K562 (cell line): Measurements from ENCODE around the gene IL1RL1. TPM values are rescaled to one million over a fixed set of nuclear protein-coding genes. Genes with fewer than 3 reads are reported as not detected.

Source experiments
- ATAC-seq: fragments of 200-7000 bp; cut with Tn5 transposase; 3 replicates; pipeline ENCODE4 v1.9.1; 2020; ENCODE audit warnings: moderate library complexity
- BruUV-seq: library from RNA; stranded (reverse); fragments of 400-500 nt; replicated peaks from 2 replicates; lab custom pipeline; 2021; lab: Mats Ljungman, UMichigan
- CTCF ChIA-PET: fragments of 300-600 bp; formaldehyde crosslinking; extraction: SDS; loops from one replicate; lab custom pipeline; 2021; ENCODE audit warnings: low intra/inter-chr PET ratio; lab: Yijun Ruan, JAX
- POLR2A ChIA-PET: fragments of 300-600, 350-650 bp; sonication (Branson Sonifier 250); formaldehyde crosslinking; extraction: SDS; loops from one replicate; lab custom pipeline; 2021; ENCODE audit warnings: antibody characterized with exemption, inconsistent platforms; lab: Yijun Ruan, JAX
- DNase-seq, 4 experiments: peaks; one replicate each; pipeline versions ENCODE4 v3.0.0 to v3.0.0-alpha.2; 2011 to 2018; ENCODE audit warnings: low spot score in 3 of 4, mixed read lengths in 3 of 4; ENCODE audit errors: extremely low read depth in 1 of 4
- FAIRE-seq: peaks from 2 replicates; lab custom pipeline; 2011; peaks lifted over from hg19 to GRCh38; lab: Jason Lieb, UNC
- H2AFZ ChIP-seq: 2 replicates; pipeline ENCODE4 v1.6.0; 2011; ENCODE audit warnings: low read depth, low read length, control low read depth, inconsistent platforms
- H3K27ac ChIP-seq: fragments of 200-600 bp; 3 replicates; pipeline ENCODE4 v1.8.0; 2011; ENCODE audit warnings: low read depth, mild to moderate bottlenecking, control low read depth, inconsistent platforms, low read length, moderate library complexity, mixed read lengths; ENCODE audit errors: extremely low read depth
- H3K27me3 ChIP-seq, 2 experiments: fragments of 300-600 bp in 1 of 2; 2 replicates in 1 of 2; 3 replicates in 1 of 2; pipeline versions ENCODE4 v1.6.0 to v1.8.0; 2011; ENCODE audit warnings: inconsistent platforms in 2 of 2, low read length in 2 of 2, mild to moderate bottlenecking in 1 of 2, mixed read lengths in 1 of 2, moderate library complexity in 1 of 2; ENCODE audit not compliant: control insufficient read depth in 2 of 2, insufficient read depth in 2 of 2
- H3K36me3 ChIP-seq: fragments of 300-600 bp; 3 replicates; pipeline ENCODE4 v1.8.0; 2011; ENCODE audit warnings: mild to moderate bottlenecking, low read length, inconsistent platforms; ENCODE audit not compliant: control insufficient read depth, insufficient read depth
- H3K4me1 ChIP-seq, 2 experiments: fragments of 200-600 bp in 1 of 2; replicated peaks in 1 of 2; 2 replicates in 1 of 2; 3 replicates in 1 of 2; pipeline versions ENCODE4 v1.5.1 to v1.8.0; 2011; ENCODE audit warnings: inconsistent platforms in 2 of 2, low read length in 2 of 2, mild to moderate bottlenecking in 1 of 2, mixed read lengths in 1 of 2, moderate library complexity in 1 of 2; ENCODE audit not compliant: control insufficient read depth in 2 of 2, insufficient read depth in 2 of 2
- H3K4me2 ChIP-seq: 2 replicates; pipeline ENCODE4 v1.6.1; 2011; ENCODE audit warnings: low read length, control low read depth, inconsistent platforms, mixed read lengths; ENCODE audit not compliant: insufficient read depth
- H3K4me3 ChIP-seq: fragments of 200-600 bp; sonication (generic), shearing (Covaris generic); 2 replicates; pipeline ENCODE4 v1.5.1; 2016; ENCODE audit warnings: control low read depth, inconsistent platforms
- H3K79me2 ChIP-seq: fragments of 200-600 bp; 3 replicates; pipeline ENCODE4 v1.8.0; 2011; ENCODE audit warnings: low read length, inconsistent platforms; ENCODE audit not compliant: control insufficient read depth, insufficient read depth
- H3K9ac ChIP-seq, 2 experiments: 2 replicates each; pipeline versions ENCODE4 v1.6.0 to v1.6.1; 2011; ENCODE audit warnings: low read depth in 2 of 2, low read length in 2 of 2, control low read depth in 1 of 2, inconsistent platforms in 1 of 2, mild to moderate bottlenecking in 1 of 2, mixed read lengths in 1 of 2; ENCODE audit not compliant: insufficient read depth in 1 of 2
- H3K9me1 ChIP-seq: one replicate; pipeline ENCODE4 v1.6.0; 2011; ENCODE audit warnings: inconsistent platforms, mild to moderate bottlenecking, low read length, moderate library complexity; ENCODE audit not compliant: control insufficient read depth, insufficient read depth
- H3K9me3 ChIP-seq: replicated peaks from 2 replicates; pipeline ENCODE4 v1.5.1; 2011; ENCODE audit warnings: low read depth, low read length, inconsistent platforms; ENCODE audit not compliant: control insufficient read depth, insufficient read depth
- H4K20me1 ChIP-seq: replicated peaks from 2 replicates; pipeline ENCODE4 v1.6.1; 2011; ENCODE audit warnings: low read length, inconsistent platforms, mixed read lengths; ENCODE audit not compliant: control insufficient read depth, insufficient read depth
- C11orf30 ChIP-seq: fragments of 450-650 bp; IDR thresholded peaks from 2 replicates; pipeline ENCODE4 v1.6.1; 2016; ENCODE audit warnings: low read depth, mild to moderate bottlenecking
- EGR1 ChIP-seq: fragments of 450-650 bp; conservative IDR thresholded peaks from 2 replicates; pipeline ENCODE4 v1.6.1; 2017; ENCODE audit warnings: mild to moderate bottlenecking
- HBP1 ChIP-seq: fragments of 450-650 bp; formaldehyde crosslinking; IDR thresholded peaks from 2 replicates; pipeline ENCODE4 v1.4.0; 2022; ENCODE audit warnings: missing genetic modification characterization
- MAFG ChIP-seq: fragments of 450-650 bp; conservative IDR thresholded peaks from 2 replicates; pipeline ENCODE4 v1.6.1; 2016; ENCODE audit warnings: missing genetic modification characterization, missing compliant biosample characterization
- ZNF316 ChIP-seq: fragments of 450-650 bp; IDR thresholded peaks from 2 replicates; pipeline ENCODE4 v1.6.1; 2016
- ZNF764 ChIP-seq: fragments of 250-450 bp; sonication (Bioruptor Pico); IDR thresholded peaks from 2 replicates; pipeline ENCODE4 v1.4.0; 2020; ENCODE audit warnings: low read depth, mild to moderate bottlenecking, moderate library complexity
- WGBS: fragments of 100-300 bp; shearing (Covaris generic); methylation state at CpG from one replicate; pipeline ENCODE4 v1.1.6; 2016; ENCODE audit warnings: low coverage, mixed read lengths; ENCODE audit not compliant: insufficient coverage; ENCODE audit errors: missing lambda C conversion rate; 5-methylcytosine and 5-hydroxymethylcytosine counted together
- in situ Hi-C: fragments of 300-500 bp; cut with MboI; formaldehyde crosslinking; loops from 4 replicates; pipeline ENCODE4 v1.15.0; 2018; ENCODE audit warnings: inconsistent platforms, mixed read lengths
- intact Hi-C: fragments of 100-400 bp; cut with micrococcal nuclease; formaldehyde crosslinking; loops from 2 replicates; pipeline ENCODE4 v1.14.2; 2022
- polyA plus RNA-seq, 8 experiments: library from polyadenylated mRNA; depleted of rRNA in 4 of 8; stranded (reverse) in 5 of 8; unstranded in 3 of 8; fragments of >200 nt; fragmentation: Nextera tagmentation in 2 of 8; fragmentation: Illumina TruSeq in 1 of 8; extraction: Ambion mirVana in 2 of 8; extraction: Trizol in 1 of 8; gene quantifications; 2 replicates each; pipeline versions ENCODE4 v1.2.1 to v1.2.3, GENCODE V29; 2011 to 2014; ENCODE audit warnings: inconsistent platforms in 1 of 8, missing spikeins in 1 of 8
- total RNA-seq, 7 experiments: library from RNA; depleted of rRNA in 6 of 7; stranded (reverse); fragments of >200 nt in 6 of 7; fragmentation: Illumina TruSeq in 2 of 7; extraction: Trizol in 2 of 7; gene quantifications; 2 replicates each; pipeline versions ENCODE4 v1.2.1 to v1.2.3, GENCODE V29; 2011 to 2021; ENCODE audit warnings: low replicate concordance in 1 of 7

Gene IL1RL1
- total and polyA plus RNA-seq, 9 of the 15 experiments (the other 6 are each of a cell fraction or from before 2014, with no cell fraction given) = 0.06 to 3.3 (median 0.59) TPM

GRCh38 chr2:102356381-102356712, 45.0 kb downstream of the IL1RL1 start:
- BruUV-seq = no TSS peak
- H3K4me2 ChIP-seq = peak overlapping the region; percentile 77

More at GRCh38 chr2:102356381-102356712, 45.0 kb downstream of the IL1RL1 start:
- DNase-seq (no peak), ATAC-seq (no peak), FAIRE-seq (no peak)
- in situ Hi-C loops (loop anchor here (5.0 to 10.0 kb wide), 2 partner anchors 91 to 342 kb away; no protein-coding TSS in a partner anchor), intact Hi-C loops (loop anchor here (5.0 kb wide), 4 partner anchors 54 to 349 kb away; no protein-coding TSS in a partner anchor)
- TF ChIP-seq C11orf30 = peak; percentile 65
- peak; percentile 57 for TF ChIP-seq EGR1
- no peak for TF ChIP-seq ZNF764 (CRISPR knock-in tag)
- TF ChIP-seq MAFG (tag) = peak; percentile 20; the same call in 1 of the 2 replicates
- TF ChIP-seq HBP1 (CRISPR knock-in tag) = no peak
- peak; percentile 76 for TF ChIP-seq ZNF316
- no peaks in the 10 kb centered on the region for H3K79me2 ChIP-seq
- CTCF ChIA-PET = interaction anchor here (0.6 to 2.5 kb wide), 6 partner anchors 55 to 1015 kb away, joined by 3 to 13 read pairs (median 4); no protein-coding TSS in a partner anchor
- H3K9me1 ChIP-seq = no peaks in the 10 kb centered on the region
- H3K9ac ChIP-seq = peak overlapping the region; percentile 82 to 98; a peak in 3 of 4 replicates
- H3K36me3 ChIP-seq = no peaks in the 10 kb centered on the region
- H4K20me1 ChIP-seq = no peaks in the 10 kb centered on the region
- no peaks in the 10 kb centered on the region for H3K9me3 ChIP-seq
- H3K27me3 ChIP-seq = no peaks in the 10 kb centered on the region
- POLR2A ChIA-PET = no interaction called here
- WGBS = 3% methylated on average over 3 of the region's 7 CpGs
- H3K4me3 ChIP-seq = peak overlapping the region; percentile 69
- H3K4me1 ChIP-seq = peaks cover 0 to 12% of the 10 kb centered on the region in 2 experiments; a peak in 2 of 5 replicates
- H2AFZ ChIP-seq = peak overlapping the region; percentile 98
- H3K27ac ChIP-seq = no peak overlapping the region
